ENCODE data around the gene CHFR.
A peak's percentile ranks its signal among the peaks of the same experiment; 100 is the strongest.
"Not testable (repeated sequence)": the region's sequence is repeated elsewhere in the genome, so short reads cannot be mapped to it uniquely, and the experiment has no call there.

Gene CHFR

GRCh38 chr12:132874620-132875019 lies 12.8 kb downstream of the CHFR start:
- DNase-seq (ENCODE audit: low spot score), result not testable (repeated sequence)

- no peak for DNase-seq (ENCODE audit: low spot score)
Measured at GRCh38 chr12:132874175-132874574, 13.2 kb downstream of the CHFR start.

DNA sequence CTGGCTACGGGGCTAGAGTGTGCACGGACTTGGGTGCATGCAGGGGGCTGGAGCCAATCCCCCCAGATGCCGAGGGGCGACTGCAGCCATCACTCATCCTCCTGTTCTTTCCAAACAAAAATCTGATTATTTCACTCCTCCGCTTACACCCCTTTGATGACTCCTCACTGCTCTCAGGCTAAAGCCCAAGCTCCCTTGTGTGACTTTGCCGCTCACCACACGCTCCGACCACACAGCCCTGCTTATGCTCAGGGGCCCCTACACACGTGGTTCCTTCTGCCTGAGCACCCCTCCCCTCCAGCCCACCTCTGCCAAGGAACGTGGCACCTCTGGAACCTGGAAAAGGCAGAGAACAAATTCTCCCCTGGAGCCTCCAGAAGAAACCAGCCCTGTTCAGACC lies 13.7 kb downstream of the CHFR start:
- no peak for DNase-seq (ENCODE audit: low spot score)

GRCh38 chr12:132872975-132873421 lies 14.4 kb downstream of the CHFR start:
- DNase-seq (ENCODE audit: low spot score), result no peak

DNA sequence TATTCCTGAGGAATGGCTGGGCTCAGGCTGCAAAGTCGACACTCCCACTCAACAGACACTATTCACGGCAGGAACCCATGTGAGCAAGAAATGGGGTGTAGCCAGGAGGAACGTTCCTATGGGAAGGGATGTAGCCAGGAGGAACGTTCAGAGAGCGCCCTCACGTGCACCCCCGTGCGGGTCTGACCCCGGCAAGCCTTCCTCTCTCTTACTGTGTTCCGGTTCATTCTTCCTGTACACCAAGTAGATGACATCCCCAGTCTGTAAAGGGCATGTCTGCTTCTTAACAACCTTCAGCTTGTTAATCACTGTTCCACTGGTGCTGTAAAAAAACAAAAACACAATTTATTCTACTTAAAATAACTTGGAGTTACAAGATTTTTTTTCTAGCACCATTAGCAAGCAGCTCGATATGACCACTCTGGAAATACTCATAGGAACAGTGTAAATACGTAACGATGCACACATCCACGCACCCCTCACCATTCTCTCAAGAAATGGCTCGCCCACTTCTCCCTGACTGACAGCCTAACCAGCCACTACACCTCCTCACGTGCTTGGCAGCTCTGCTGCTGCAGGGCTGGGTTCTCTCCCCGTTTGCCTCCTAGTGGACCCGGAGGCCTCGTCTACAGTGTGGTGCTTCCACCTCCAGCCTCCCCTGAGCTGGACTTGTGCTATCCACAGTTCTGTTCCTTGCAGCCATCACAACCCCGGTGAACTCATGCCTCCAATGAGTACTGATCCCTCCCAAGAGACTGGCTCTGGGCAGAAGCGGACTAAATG lies 15.1 kb downstream of the CHFR start:
- DNase-seq (ENCODE audit: low spot score), result no peak

GRCh38 chr12:132869551-132869950 lies 17.9 kb downstream of the CHFR start:
- no peak for DNase-seq (ENCODE audit: low spot score)

DNA sequence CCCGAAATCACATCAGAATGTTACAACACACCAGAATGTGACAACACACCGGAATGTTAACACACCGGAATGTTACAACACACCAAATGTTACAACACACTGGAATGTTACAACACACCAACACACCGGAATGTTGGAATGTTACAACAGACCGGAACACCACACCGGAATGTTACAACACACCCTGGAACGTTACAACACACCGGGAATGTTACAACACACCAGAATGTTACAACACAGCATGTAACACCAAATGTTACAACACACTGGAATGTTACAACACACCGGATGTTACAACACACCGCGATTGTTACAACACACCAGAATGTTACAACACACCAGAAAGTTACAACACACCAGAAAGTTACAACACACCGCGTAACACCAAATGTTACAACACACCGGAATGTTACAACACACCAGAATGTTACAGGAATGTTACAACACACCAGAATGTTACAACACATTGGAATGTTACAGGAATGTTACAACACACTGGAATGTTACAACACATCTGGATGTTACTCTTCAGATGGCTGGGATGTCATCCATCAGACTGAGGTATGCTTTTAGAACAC lies 21.1 kb downstream of the CHFR start:
- no peak for DNase-seq (ENCODE audit: low spot score)

DNA sequence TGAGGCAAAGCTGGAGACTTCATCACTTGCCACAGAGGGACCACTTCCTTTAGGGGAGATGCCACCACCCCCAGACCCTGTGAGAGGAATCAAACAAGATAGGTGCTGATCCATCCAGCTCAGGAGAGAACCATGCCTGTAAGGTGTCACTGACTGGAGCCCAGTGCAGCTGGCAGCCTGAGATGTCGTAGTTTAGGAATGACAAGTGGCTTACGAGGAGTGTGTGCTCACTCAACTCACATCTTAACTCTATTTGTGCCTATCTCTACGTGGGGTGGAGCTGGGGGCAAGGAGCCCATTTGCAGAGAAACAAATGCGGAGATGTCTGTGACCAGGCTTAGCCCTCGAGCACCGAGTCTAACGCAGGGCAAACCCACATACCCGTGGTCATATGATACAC lies 25.8 kb downstream of the CHFR start:
- no peak for DNase-seq (ENCODE audit: low spot score)

- DNase-seq (ENCODE audit: low spot score), result peak; percentile 73
Measured at GRCh38 chr12:132858718-132859266, 28.6 kb downstream of the CHFR start.

DNA sequence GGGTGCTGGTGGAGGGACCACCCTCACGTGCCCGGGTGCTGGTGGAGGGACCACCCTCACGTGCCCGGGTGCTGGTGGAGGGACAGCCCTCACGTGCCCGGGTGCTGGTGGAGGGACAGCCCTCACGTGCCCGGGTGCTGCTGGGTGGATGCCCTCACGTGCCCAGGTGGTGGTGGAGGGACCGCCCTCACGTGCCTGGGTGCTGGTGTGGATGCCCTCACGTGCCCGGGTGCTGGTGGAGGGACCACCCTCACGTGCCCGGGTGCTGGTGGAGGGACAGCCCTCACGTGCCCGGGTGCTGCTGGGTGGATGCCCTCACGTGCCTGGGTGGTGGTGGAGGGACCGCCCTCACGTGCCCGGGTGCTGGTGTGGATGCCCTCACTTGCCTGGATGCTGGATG lies 30.4 kb downstream of the CHFR start:
- not testable (repeated sequence) for DNase-seq (ENCODE audit: low spot score)

DNA sequence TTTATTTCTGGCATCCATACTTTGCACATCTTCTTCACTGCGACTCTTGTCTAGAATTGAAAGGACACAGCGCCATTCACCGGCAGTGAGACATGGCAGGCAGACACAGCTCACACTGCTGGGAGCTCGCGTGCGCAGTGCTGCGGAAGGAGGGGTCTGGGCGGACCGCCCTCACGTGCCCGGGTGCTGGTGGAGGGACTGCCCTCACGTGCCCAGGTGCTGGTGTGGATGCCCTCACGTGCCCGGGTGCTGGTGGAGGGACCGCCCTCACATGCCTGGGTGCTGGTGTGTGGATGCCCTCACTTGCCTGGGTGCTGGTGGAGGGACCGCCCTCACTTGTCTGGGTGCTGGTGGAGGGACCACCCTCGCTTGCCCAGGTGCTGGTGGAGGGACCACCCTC lies 30.8 kb downstream of the CHFR start:
- DNase-seq (ENCODE audit: low spot score), result no peak

GRCh38 chr12:132855211-132855610 lies 32.2 kb downstream of the CHFR start:
- DNase-seq (ENCODE audit: low spot score), result not testable (repeated sequence)

DNA sequence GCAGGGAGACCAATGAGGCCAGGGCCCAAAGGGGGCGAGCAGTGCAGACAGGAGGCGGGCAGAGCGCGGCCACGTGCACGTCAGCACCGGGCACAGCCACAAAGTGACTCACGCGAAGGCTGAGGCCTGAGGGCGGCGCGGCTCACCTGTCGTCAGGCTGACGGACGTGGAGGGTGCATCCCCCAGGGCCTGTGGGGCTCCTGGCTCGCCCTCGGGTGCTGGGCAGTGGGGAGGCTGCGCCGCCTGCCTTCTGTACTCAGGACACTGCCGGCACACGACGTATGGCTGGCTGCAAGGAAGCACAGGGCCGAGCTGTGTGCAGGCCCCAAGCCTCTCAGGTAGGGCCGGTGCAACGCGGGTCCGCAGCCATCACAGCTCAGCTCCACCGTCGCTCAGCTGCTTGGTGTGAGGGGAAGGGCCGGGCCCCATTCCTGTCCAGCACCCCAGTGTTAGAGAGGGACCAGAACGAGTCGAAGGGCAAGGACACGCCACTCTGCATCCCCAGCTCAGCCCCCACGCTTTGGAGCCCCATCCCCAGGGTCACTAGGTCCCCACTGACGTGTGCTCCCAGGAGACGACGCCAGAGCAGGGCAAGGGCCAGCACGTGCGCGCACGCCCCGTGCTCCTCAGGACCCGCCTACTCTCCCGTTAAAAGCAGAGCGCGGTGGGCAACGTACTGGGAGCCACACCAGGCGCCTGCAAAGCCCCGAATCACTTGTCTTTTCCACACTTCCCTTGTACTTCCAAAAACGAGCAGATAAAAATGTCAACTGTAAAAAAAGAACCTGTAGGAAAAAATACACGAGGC lies 33.9 kb downstream of the CHFR start:
- no peak for DNase-seq (ENCODE audit: low spot score)

DNA sequence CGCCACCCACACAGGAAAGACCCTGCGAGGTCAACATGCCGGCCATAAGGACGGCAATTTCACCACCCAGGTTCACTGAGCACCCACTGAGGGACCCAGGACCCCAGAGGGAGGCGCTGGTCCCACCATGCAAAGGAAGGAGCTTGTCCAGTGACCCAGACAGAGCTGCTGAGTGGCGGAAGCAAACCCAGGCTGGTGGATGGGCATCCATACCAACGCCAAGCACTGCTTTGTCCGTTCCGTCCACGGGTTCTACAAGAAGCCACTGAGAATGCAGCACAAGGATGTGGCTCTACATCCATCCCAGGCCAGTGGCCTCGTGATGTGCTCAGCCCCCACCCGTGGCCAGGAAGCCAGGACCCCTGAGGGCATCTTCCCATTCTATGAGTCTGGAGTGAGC lies 34.9 kb downstream of the CHFR start:
- DNase-seq (ENCODE audit: low spot score), result no peak

DNA sequence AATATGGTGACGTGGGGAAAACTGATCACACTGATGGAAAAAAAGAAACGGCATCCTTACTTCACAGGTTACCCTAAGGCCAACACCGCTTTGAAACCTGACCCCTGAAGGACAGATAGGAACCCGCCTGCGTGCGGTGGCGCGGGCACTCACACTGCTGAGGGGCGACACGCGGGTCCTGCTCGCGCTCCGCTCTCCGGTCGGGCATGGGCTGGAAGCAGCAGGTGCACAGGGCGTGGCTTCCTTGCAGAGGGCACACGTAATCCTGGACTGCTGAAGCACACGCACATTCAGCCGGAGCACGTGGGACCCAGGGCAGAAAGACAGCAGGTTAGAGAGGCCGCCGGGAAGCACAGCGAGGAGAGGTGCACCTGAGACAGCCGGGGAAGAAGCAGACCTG lies 35.9 kb downstream of the CHFR start:
- no peak for DNase-seq (ENCODE audit: low spot score)

GRCh38 chr12:132850291-132850690 lies 37.1 kb downstream of the CHFR start:
- no peak for DNase-seq (ENCODE audit: low spot score)

GRCh38 chr12:132848521-132848920 lies 38.9 kb downstream of the CHFR start:
- no peak for DNase-seq (ENCODE audit: low spot score)

GRCh38 chr12:132847363-132848356 lies 39.7 kb downstream of the CHFR start:
- DNase-seq (ENCODE audit: low spot score), result no peak

DNA sequence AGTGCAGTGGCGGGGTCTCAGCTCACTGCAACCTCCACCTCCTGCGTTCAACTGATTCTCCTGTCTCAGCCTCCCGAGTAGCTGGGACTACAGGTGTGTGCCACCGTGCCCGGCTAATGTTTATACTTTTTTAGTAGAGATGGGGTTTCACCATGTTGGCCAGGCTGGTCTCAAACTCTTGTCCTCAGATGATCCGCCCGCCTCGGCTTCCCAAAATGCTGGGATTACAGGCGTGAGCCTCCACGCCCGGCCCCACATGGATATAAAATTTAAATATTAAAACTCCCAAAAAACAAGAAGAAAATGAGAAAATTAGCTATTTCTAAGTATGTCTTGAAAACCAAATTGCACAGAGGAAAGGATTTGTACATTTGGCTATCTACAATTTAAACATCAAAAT lies 42.7 kb downstream of the CHFR start:
- not testable (repeated sequence) for DNase-seq (ENCODE audit: low spot score)

- DNase-seq (ENCODE audit: low spot score), result no peak
Measured at GRCh38 chr12:132842449-132843045, 44.9 kb downstream of the CHFR start.

DNA sequence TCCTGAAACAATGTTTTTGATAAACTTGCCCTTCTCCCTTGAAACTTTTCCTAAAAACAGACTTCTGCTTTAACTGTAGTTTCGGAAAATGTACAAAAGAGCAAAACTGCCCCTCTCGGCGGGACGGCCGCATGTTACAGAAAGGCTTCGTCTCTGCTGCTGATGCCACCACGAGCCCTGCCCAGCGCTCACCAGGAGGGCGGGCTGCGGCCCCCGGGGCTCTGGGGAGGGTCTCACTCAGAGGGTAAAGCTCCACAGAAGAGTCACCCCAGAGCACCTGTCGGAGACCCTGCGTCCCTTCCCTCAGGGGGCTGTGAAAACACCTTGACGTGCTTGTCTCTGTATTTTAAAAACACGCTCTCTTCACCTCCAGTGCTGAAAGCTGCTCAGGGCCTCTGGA lies 46.3 kb downstream of the CHFR start:
- DNase-seq (ENCODE audit: low spot score), result no peak
